Neural crest cell (in vitro differentiated cells): ENCODE data around the gene FMN1. TPM values are rescaled to one million over a fixed set of nuclear protein-coding genes. Genes with fewer than 3 reads are reported as not detected.

Experiments used
- DNase-seq: peaks from one replicate; pipeline ENCODE4 v3.0.0; 2021; ENCODE audit warnings: low read depth, mixed read lengths, low spot score
- H3K27ac Mint-ChIP-seq: one replicate; pipeline ENCODE4 v1.8.0; 2021; ENCODE audit warnings: mild to moderate bottlenecking, mixed read lengths; ENCODE audit not compliant: unreplicated experiment
- H3K27me3 Mint-ChIP-seq: 2 replicates; pipeline ENCODE4 v1.8.0; 2021; ENCODE audit warnings: low read depth, mild to moderate bottlenecking, mixed read lengths
- H3K36me3 Mint-ChIP-seq: 2 replicates; pipeline ENCODE4 v1.8.0; 2021; ENCODE audit warnings: low read depth, mild to moderate bottlenecking, mixed read lengths
- H3K4me1 Mint-ChIP-seq: 2 replicates; pipeline ENCODE4 v1.8.0; 2021; ENCODE audit warnings: mixed read lengths
- H3K4me3 Mint-ChIP-seq: one replicate; pipeline ENCODE4 v1.8.0; 2021; ENCODE audit warnings: mild to moderate bottlenecking, mixed read lengths
- H3K9me3 Mint-ChIP-seq: 2 replicates; pipeline ENCODE4 v1.8.0; 2021; ENCODE audit warnings: mixed read lengths
- total RNA-seq: library from RNA; stranded (reverse); gene quantifications from 2 replicates; pipeline ENCODE4 v1.2.1, GENCODE V29; 2021
- TF ChIP-seq, protein P1 (sequence below): fragments of 200-600 bp; sonication (generic); conservative IDR thresholded peaks from 2 replicates; pipeline ENCODE4 v1.5.0; 2021; ENCODE audit warnings: antibody characterized with exemption, mild to moderate bottlenecking

Gene FMN1
- total RNA-seq, 1 donor from 2014 or later: 0.70 TPM

DNA sequence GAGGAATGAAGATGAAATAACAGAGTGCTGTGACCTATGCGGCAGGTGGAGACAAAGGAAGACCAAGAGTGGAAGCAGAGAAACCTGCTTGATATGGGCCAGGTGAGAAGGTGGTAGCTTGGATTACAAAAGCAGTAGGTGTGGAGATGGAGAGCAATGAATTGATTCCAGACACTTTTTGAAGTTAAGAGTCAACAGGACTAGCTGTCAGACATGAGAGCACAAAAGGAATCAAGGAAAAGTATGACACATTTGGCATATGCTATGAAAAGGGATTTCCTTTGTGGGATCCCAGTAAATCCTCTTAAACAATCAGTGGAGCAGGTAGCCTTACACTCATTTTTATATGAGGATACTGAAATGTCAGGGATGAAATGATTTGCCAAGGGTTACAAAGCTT is 316.2 kb downstream of the FMN1 start:
- H3K36me3 Mint-ChIP-seq: no peaks in the 10 kb centered on the region
- H3K4me3 Mint-ChIP-seq: no peak overlapping the region
- no peak overlapping the region for H3K27ac Mint-ChIP-seq
- no peaks in the 10 kb centered on the region for H3K9me3 Mint-ChIP-seq
- no peaks in the 10 kb centered on the region for H3K27me3 Mint-ChIP-seq
- peaks cover 5% of the 10 kb centered on the region for H3K4me1 Mint-ChIP-seq
- TF ChIP-seq, protein P1, sequence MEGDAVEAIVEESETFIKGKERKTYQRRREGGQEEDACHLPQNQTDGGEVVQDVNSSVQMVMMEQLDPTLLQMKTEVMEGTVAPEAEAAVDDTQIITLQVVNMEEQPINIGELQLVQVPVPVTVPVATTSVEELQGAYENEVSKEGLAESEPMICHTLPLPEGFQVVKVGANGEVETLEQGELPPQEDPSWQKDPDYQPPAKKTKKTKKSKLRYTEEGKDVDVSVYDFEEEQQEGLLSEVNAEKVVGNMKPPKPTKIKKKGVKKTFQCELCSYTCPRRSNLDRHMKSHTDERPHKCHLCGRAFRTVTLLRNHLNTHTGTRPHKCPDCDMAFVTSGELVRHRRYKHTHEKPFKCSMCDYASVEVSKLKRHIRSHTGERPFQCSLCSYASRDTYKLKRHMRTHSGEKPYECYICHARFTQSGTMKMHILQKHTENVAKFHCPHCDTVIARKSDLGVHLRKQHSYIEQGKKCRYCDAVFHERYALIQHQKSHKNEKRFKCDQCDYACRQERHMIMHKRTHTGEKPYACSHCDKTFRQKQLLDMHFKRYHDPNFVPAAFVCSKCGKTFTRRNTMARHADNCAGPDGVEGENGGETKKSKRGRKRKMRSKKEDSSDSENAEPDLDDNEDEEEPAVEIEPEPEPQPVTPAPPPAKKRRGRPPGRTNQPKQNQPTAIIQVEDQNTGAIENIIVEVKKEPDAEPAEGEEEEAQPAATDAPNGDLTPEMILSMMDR: no peak
- DNase-seq: no peak

DNA sequence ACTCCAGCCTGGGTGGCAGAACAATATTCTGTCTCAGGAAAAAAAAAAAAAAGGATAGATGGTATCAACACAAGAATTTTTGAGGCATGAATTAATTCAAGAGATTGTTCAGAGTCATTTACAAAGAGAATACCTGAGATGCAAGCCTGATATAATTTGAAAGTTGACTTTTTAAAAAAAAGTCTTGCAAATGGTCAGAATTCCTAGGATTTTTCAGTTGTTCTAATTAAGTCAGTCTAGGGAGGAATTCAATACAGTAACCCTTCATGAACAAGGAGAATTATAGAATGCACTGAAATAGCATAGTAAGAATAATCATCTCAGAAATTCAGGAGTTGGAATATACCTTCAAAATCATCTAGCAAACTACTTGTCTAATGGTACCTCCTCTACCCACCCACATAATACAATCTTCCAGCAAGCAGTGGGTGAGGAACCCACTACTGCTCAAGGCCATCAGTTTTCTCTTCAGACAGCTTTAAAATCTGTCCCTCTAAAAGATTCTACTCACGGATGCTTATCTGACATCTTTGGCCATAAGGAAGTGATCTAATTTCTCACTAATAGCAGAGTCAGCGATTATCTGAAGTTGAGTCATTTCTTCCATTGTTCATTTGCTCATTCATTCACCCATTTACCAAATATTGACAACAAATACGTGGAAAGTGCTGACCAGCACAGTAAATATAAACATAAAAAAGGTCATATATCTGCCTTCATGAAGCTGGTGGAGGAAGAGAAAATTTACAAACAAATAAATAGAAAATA is 317.1 kb downstream of the FMN1 start:
- Mint-ChIP-seq H3K4me1 (peaks cover 5% of the 10 kb centered on the region), H3K9me3 (no peaks in the 10 kb centered on the region), H3K4me3 (no peak overlapping the region), H3K36me3 (no peaks in the 10 kb centered on the region), H3K27me3 (no peaks in the 10 kb centered on the region), H3K27ac (no peak overlapping the region)
- no peak for DNase-seq
- TF ChIP-seq, protein P1: no peak

DNA sequence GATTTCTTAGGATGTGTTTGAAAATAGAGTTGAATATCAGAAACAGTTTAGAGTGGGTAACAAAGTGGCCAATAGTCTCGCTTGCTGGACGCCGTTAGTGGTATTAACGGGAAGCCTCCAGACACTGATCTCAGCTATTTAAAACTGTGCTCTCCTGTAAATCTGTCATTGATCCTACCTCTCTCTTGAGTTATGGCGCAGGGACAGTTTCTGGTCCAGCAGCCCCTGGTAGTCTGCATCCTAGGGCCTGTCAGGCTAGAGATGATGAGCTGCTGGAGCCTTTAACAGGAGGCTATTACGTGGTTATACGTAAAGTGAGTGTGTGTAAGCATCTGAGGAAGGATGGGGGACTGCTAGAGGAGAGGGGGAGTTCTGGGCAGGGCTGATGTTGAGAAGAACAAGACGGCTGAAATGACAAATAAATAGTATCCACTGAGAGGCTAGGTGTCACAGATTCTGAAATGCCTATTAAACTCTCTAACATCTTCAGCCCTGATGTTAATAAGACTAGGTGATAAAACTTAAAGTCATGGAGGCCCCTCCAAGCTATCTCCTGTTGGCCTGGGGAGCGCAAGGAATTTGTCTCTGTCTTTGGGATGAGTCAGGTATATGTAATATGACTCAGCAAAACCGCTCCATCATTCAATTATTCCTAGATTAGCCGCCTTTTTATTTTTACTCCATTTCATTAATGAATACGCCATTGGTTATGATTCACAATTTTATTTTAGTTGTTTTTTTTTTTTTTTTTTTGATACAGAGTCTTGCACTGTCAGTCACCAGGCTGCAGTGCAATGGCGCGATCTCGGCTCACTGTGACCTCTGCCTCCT is 321.0 kb downstream of the FMN1 start:
- Mint-ChIP-seq H3K27me3 (no peaks in the 10 kb centered on the region), H3K27ac (peak overlapping the region; percentile 23), H3K9me3 (no peaks in the 10 kb centered on the region), H3K4me1 (peaks cover 10% of the 10 kb centered on the region), H3K4me3 (no peak overlapping the region), H3K36me3 (no peaks in the 10 kb centered on the region)
- no peak for DNase-seq
- TF ChIP-seq, protein P1: no peak

GRCh38 chr15:32872621-32873283 is 321.8 kb downstream of the FMN1 start:
- H3K4me3 Mint-ChIP-seq: no peak overlapping the region
- TF ChIP-seq, protein P1: no peak
- H3K27ac Mint-ChIP-seq: no peak overlapping the region
- peaks cover 5% of the 10 kb centered on the region for H3K4me1 Mint-ChIP-seq
- H3K36me3 Mint-ChIP-seq: no peaks in the 10 kb centered on the region
- DNase-seq: no peak
- no peaks in the 10 kb centered on the region for H3K9me3 Mint-ChIP-seq
- no peaks in the 10 kb centered on the region for H3K27me3 Mint-ChIP-seq

DNA sequence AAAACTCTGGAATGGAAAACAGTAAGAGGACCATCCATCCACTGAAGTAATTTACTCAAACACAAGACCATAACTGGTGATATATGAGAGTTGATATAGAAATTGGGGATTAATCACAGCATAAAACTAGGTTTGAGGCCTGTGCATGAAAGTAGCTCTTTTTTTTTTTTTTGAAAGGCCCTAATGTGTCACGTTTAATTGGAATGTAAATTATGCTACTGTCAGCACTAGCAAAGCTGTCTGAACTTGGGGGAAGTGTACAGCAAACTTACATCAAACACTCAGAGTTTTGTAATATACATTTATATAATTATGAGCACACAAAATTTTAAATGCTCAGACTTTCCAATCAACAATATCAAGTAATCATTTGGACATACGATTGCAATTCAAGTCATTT is 322.6 kb downstream of the FMN1 start:
- H3K4me1 Mint-ChIP-seq: peaks cover 6% of the 10 kb centered on the region
- no peak overlapping the region for H3K27ac Mint-ChIP-seq
- H3K36me3 Mint-ChIP-seq: no peaks in the 10 kb centered on the region
- H3K27me3 Mint-ChIP-seq: no peaks in the 10 kb centered on the region
- no peak overlapping the region for H3K4me3 Mint-ChIP-seq
- H3K9me3 Mint-ChIP-seq: no peaks in the 10 kb centered on the region
- TF ChIP-seq, protein P1: no peak
- DNase-seq: no peak
